ENCODE data around the gene HNRNPL.
"Not testable (repeated sequence)": the region's sequence is repeated elsewhere in the genome, so short reads cannot be mapped to it uniquely, and the experiment has no call there.

The HNRNPL gene

GRCh38 chr19:38812009-38812840, 37.6 kb downstream of the HNRNPL start:
- Histone ChIP-seq H3K27me3 (ENCODE audit: control insufficient read depth, insufficient read depth, low read length) (no peaks in the 10 kb centered on the region), H3K4me3 (ENCODE audit: low read length) (peak overlapping the region; percentile 69), H3K36me3 (ENCODE audit: control insufficient read depth, insufficient read depth, low read length) (peaks cover 25% of the 10 kb centered on the region), H3K4me1 (ENCODE audit: control insufficient read depth, insufficient read depth, low read length) (no peaks in the 10 kb centered on the region), H3K27ac (ENCODE audit: low read depth, low read length) (no peak overlapping the region), H3K9ac (ENCODE audit: low read length) (peak overlapping the region; percentile 2)

DNA sequence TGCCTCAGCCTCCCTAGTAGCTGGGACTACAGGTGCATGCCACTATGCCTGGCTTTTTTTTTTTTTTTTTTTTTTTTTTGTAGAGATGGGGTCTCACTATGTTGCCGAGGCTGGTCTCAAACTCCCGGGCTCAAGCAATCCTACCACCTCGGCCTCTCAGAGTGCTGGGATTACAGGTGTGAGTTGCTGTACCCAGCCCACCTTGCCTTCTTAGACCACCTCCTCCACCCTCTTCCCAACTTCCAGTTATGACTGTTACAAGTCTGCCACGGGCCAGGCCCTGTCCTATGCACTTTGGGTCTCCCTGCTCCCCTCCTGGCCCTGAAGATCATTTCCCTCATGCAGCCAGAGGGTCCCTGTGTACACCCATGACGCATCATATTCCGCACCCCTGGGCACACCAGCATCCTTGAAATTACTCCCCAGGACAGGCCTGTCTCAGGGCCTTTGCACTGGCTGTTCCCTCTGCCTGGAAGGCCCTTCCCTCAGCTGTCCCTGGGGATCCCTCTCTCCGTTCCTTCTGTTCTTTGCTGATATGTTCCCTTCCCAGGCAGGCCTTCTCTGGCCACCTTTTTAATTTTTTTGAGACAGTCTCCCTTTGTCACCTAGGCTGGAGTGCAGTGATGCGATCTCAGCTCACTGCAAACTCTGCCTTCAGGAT, 40.1 kb downstream of the HNRNPL start:
- Histone ChIP-seq H3K27ac (ENCODE audit: low read depth, low read length) (no peak overlapping the region), H3K4me1 (ENCODE audit: control insufficient read depth, insufficient read depth, low read length) (no peaks in the 10 kb centered on the region), H3K4me3 (ENCODE audit: low read length) (peak overlapping the region; percentile 9), H3K36me3 (ENCODE audit: control insufficient read depth, insufficient read depth, low read length) (peaks cover 3% of the 10 kb centered on the region), H3K27me3 (ENCODE audit: control insufficient read depth, insufficient read depth, low read length) (no peaks in the 10 kb centered on the region), H3K9ac (ENCODE audit: low read length) (no peak overlapping the region)

DNA sequence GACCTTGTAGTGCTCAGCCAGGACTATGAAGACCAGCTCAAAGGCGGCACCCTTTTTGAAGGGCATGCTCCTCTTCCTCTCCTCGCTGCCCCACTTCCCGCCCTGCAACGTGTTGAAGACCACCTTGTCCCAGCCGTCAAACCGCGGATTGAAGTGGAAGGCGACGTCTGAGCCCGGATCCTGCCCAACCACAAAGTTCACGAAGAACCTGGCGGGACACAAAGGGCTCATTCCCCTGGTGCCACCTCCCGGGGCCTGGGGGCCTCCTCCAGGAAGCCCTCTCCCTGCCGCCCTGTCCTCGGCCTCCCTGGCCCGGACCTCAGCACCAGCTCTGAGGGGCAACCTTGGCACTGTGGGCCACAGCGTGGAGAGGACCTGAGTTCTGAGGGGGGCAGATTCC, 41.0 kb downstream of the HNRNPL start:
- Histone ChIP-seq H3K27ac (ENCODE audit: low read depth, low read length) (no peak overlapping the region), H3K4me1 (ENCODE audit: control insufficient read depth, insufficient read depth, low read length) (no peaks in the 10 kb centered on the region), H3K9ac (ENCODE audit: low read length) (no peak overlapping the region), H3K27me3 (ENCODE audit: control insufficient read depth, insufficient read depth, low read length) (no peaks in the 10 kb centered on the region), H3K4me3 (ENCODE audit: low read length) (no peak overlapping the region), H3K36me3 (ENCODE audit: control insufficient read depth, insufficient read depth, low read length) (peaks cover 3% of the 10 kb centered on the region)

GRCh38 chr19:38807374-38808098, 42.2 kb downstream of the HNRNPL start:
- H3K9ac ChIP-seq (ENCODE audit: low read length); H3K27me3 ChIP-seq (ENCODE audit: control insufficient read depth, insufficient read depth, low read length); H3K27ac ChIP-seq (ENCODE audit: low read depth, low read length); H3K36me3 ChIP-seq (ENCODE audit: control insufficient read depth, insufficient read depth, low read length); H3K4me3 ChIP-seq (ENCODE audit: low read length); H3K4me1 ChIP-seq (ENCODE audit: control insufficient read depth, insufficient read depth, low read length): not testable (repeated sequence)

GRCh38 chr19:38806371-38806770, 43.4 kb downstream of the HNRNPL start:
- Histone ChIP-seq H3K4me1 (ENCODE audit: control insufficient read depth, insufficient read depth, low read length) (no peaks in the 10 kb centered on the region), H3K36me3 (ENCODE audit: control insufficient read depth, insufficient read depth, low read length) (peaks cover 7% of the 10 kb centered on the region), H3K9ac (ENCODE audit: low read length) (no peak overlapping the region), H3K4me3 (ENCODE audit: low read length) (no peak overlapping the region), H3K27me3 (ENCODE audit: control insufficient read depth, insufficient read depth, low read length) (no peaks in the 10 kb centered on the region), H3K27ac (ENCODE audit: low read depth, low read length) (no peak overlapping the region)

- no peak overlapping the region for H3K4me3 ChIP-seq (ENCODE audit: low read length)
- no peaks in the 10 kb centered on the region for H3K4me1 ChIP-seq (ENCODE audit: control insufficient read depth, insufficient read depth, low read length)
- H3K9ac ChIP-seq (ENCODE audit: low read length), result no peak overlapping the region
- H3K36me3 ChIP-seq (ENCODE audit: control insufficient read depth, insufficient read depth, low read length), result peaks cover 13% of the 10 kb centered on the region
- no peak overlapping the region for H3K27ac ChIP-seq (ENCODE audit: low read depth, low read length)
- no peaks in the 10 kb centered on the region for H3K27me3 ChIP-seq (ENCODE audit: control insufficient read depth, insufficient read depth, low read length)
Observed at GRCh38 chr19:38805180-38805579, 44.6 kb downstream of the HNRNPL start.

DNA sequence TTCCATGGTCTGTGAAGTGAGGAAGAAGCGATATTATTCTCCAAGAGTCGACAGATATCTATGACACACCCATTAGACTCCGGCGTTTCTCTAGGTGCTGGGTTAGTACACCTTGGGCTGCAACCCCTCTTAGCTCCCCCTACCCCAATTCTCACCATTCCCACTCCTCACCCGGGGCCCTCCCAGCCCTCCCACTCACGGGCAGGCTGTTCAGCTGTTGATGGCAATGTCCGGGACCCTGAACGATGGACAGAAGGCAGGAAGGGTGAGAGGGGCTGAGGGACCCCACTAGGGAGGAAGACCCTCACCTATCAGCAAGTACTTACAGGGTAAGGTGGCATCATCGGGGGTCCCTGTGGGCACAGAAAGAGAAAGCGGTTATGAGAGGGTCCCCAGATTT, 46.2 kb downstream of the HNRNPL start:
- Histone ChIP-seq H3K27ac (ENCODE audit: low read depth, low read length) (no peak overlapping the region), H3K4me1 (ENCODE audit: control insufficient read depth, insufficient read depth, low read length) (no peaks in the 10 kb centered on the region), H3K27me3 (ENCODE audit: control insufficient read depth, insufficient read depth, low read length) (no peaks in the 10 kb centered on the region), H3K4me3 (ENCODE audit: low read length) (no peak overlapping the region), H3K9ac (ENCODE audit: low read length) (no peak overlapping the region), H3K36me3 (ENCODE audit: control insufficient read depth, insufficient read depth, low read length) (peaks cover 11% of the 10 kb centered on the region)

- Histone ChIP-seq H3K27me3 (ENCODE audit: control insufficient read depth, insufficient read depth, low read length) (no peaks in the 10 kb centered on the region), H3K36me3 (ENCODE audit: control insufficient read depth, insufficient read depth, low read length) (peaks cover 11% of the 10 kb centered on the region), H3K4me1 (ENCODE audit: control insufficient read depth, insufficient read depth, low read length) (no peaks in the 10 kb centered on the region), H3K9ac (ENCODE audit: low read length) (no peak overlapping the region), H3K4me3 (ENCODE audit: low read length) (no peak overlapping the region), H3K27ac (ENCODE audit: low read depth, low read length) (no peak overlapping the region)
Observed at GRCh38 chr19:38801359-38802095, 48.3 kb downstream of the HNRNPL start.

- H3K27me3 ChIP-seq (ENCODE audit: control insufficient read depth, insufficient read depth, low read length), result no peaks in the 10 kb centered on the region
- H3K4me3 ChIP-seq (ENCODE audit: low read length), result no peak overlapping the region
- peaks cover 11% of the 10 kb centered on the region for H3K36me3 ChIP-seq (ENCODE audit: control insufficient read depth, insufficient read depth, low read length)
- H3K9ac ChIP-seq (ENCODE audit: low read length), result no peak overlapping the region
- no peaks in the 10 kb centered on the region for H3K4me1 ChIP-seq (ENCODE audit: control insufficient read depth, insufficient read depth, low read length)
- no peak overlapping the region for H3K27ac ChIP-seq (ENCODE audit: low read depth, low read length)
Observed at GRCh38 chr19:38800577-38801347, 49.0 kb downstream of the HNRNPL start.

DNA sequence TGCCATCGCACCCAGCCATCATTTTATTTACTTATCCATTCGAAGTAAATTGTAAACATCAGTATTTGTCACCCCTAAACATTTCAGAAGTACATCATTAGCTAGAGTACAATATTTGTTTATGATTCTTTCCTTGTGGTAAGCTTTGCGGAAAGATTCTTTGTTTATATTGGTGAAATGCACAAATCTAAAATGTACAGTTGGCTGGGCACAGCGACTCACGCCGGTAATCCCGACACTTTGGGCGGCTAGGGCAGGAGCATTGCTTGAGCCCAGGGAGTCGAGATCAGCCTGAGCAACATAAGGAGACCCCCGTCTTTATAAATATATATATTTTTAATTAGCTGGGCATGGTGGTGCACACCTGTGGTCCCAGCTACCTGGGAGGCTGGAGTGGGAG, 50.7 kb downstream of the HNRNPL start:
- Histone ChIP-seq H3K36me3 (ENCODE audit: control insufficient read depth, insufficient read depth, low read length) (peaks cover 11% of the 10 kb centered on the region), H3K27me3 (ENCODE audit: control insufficient read depth, insufficient read depth, low read length) (no peaks in the 10 kb centered on the region), H3K9ac (ENCODE audit: low read length) (no peak overlapping the region), H3K4me1 (ENCODE audit: control insufficient read depth, insufficient read depth, low read length) (no peaks in the 10 kb centered on the region), H3K4me3 (ENCODE audit: low read length) (no peak overlapping the region), H3K27ac (ENCODE audit: low read depth, low read length) (no peak overlapping the region)

DNA sequence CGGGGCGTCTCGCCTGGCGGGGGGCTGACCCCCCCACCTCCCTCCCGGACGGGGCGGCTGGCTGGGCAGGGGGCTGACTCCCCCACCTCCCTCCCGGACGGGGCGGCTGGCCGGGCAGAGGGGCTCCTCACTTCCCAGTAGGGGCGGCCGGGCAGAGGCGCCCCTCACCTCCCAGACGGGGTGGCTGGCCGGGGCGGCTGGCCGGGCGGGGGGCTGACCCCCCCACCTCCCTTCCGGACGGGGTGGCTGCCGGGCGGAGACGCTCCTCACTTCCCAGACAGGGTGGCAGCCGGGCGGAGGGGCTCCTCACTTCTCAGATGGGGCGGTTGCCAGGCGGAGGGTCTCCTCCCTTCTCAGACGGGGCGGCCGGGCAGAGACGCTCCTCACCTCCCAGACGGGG, 52.0 kb downstream of the HNRNPL start:
- H3K27ac ChIP-seq (ENCODE audit: low read depth, low read length); H3K4me3 ChIP-seq (ENCODE audit: low read length); H3K36me3 ChIP-seq (ENCODE audit: control insufficient read depth, insufficient read depth, low read length); H3K27me3 ChIP-seq (ENCODE audit: control insufficient read depth, insufficient read depth, low read length); H3K9ac ChIP-seq (ENCODE audit: low read length); H3K4me1 ChIP-seq (ENCODE audit: control insufficient read depth, insufficient read depth, low read length): not testable (repeated sequence)
